A549 treated with RU486 at 1 μM for 4 hours (cell line): ENCODE results near the gene RSAD2. TPM values are rescaled to one million over a fixed set of nuclear protein-coding genes. Genes with fewer than 3 reads are reported as not detected.

ENCODE experiments used
- total RNA-seq: library from RNA; stranded (reverse); fragments of 200-300 nt; extraction: Qiagen RNA extraction; gene quantifications from 5 replicates; pipeline ENCODE4 v1.2.3, GENCODE V29; 2022; ENCODE audit warnings: low read depth

The RSAD2 gene
- 0.16 to 0.67 TPM (median 0.26 TPM) in 5 replicates for total RNA-seq

GRCh38 chr2:6877402-6878304 is at the start of gene RSAD2:
TSS of gene RSAD2 (plus strand) at chr2:6877777. CDS start at chr2:6877801, 24 bp downstream.

GRCh38 chr2:6865346-6866274 is 12.0 kb upstream of the RSAD2 start, which contains the start of gene CMPK2:
TSS of gene CMPK2 (minus strand) at chr2:6865907. CDS start at chr2:6865696, 211 bp downstream.

GRCh38 chr2:6917071-6917760 is 39.6 kb downstream of the RSAD2 start, which contains the start of gene RNF144A:
TSS of gene RNF144A (plus strand) at chr2:6917412. CDS start at chr2:6996927, 79,515 bp downstream.

Other genes with a start within 250 kb of the RSAD2 start
- 0.72 to 1.5 TPM (median 0.96 TPM) in 5 replicates for gene CMPK2, start 11.9 kb upstream of the RSAD2 start, total RNA-seq
- gene RNF144A, start 39.6 kb downstream of the RSAD2 start, total RNA-seq = 4.5 to 8.2 TPM (median 7.6 TPM) in 5 replicates